Activated CD8-positive, alpha-beta T cell treated with anti-CD3 and anti-CD28 coated beads for 36 hours (primary cell): Measurements from ENCODE around the gene GPSM1. TPM values are rescaled to one million over a fixed set of nuclear protein-coding genes. Genes with fewer than 3 reads are reported as not detected.

Source experiments
- ATAC-seq: fragments of 200-7000 bp; cut with Tn5 transposase; one replicate; pipeline ENCODE4 v1.10.0; 2021; ENCODE audit warnings: mild to moderate bottlenecking, moderate library complexity
- CTCF ChIA-PET: fragments of 350-600 bp; sonication (Branson Sonifier 250); formaldehyde crosslinking; loops from one replicate; lab custom pipeline; 2021; ENCODE audit warnings: antibody characterized with exemption; lab: Charles Lee
- POLR2A ChIA-PET: fragments of 350-600 bp; sonication (Branson Sonifier 250); formaldehyde crosslinking; loops from one replicate; lab custom pipeline; 2021; ENCODE audit warnings: antibody characterized with exemption; lab: Charles Lee
- DNase-seq: peaks from one replicate; pipeline ENCODE4 v3.0.0-alpha.2; 2020
- H3K27ac Mint-ChIP-seq: one replicate; pipeline ENCODE4 v1.8.0; 2021; ENCODE audit warnings: mild to moderate bottlenecking, mixed read lengths
- H3K27me3 Mint-ChIP-seq: one replicate; pipeline ENCODE4 v1.8.0; 2021; ENCODE audit warnings: mixed read lengths
- H3K36me3 Mint-ChIP-seq: one replicate; pipeline ENCODE4 v1.8.0; 2021; ENCODE audit warnings: low read depth, mixed read lengths
- H3K4me1 Mint-ChIP-seq: one replicate; pipeline ENCODE4 v1.8.0; 2021; ENCODE audit warnings: low read depth, mixed read lengths
- H3K4me3 Mint-ChIP-seq: one replicate; pipeline ENCODE4 v1.8.0; 2021; ENCODE audit warnings: mild to moderate bottlenecking, moderate library complexity, mixed read lengths
- H3K9me3 Mint-ChIP-seq: one replicate; pipeline ENCODE4 v1.8.0; 2021; ENCODE audit warnings: mixed read lengths
- intact Hi-C: fragments of 100-400 bp; cut with micrococcal nuclease; formaldehyde crosslinking; loops from one replicate; pipeline ENCODE4 v1.10.0; 2022
- total RNA-seq, 2 experiments: library from RNA; stranded (reverse); gene quantifications; one replicate each; pipeline ENCODE4 v1.2.3, GENCODE V29; 2021
- TF ChIP-seq, protein P1 (sequence below): fragments of 200-600 bp; IDR thresholded peaks from one replicate; pipeline ENCODE4 v1.8.0; 2022; ENCODE audit warnings: antibody characterized with exemption, mild to moderate bottlenecking

Gene GPSM1
- total RNA-seq, 2 experiments from 2014 or later = 8.8 to 10.0 TPM

DNA sequence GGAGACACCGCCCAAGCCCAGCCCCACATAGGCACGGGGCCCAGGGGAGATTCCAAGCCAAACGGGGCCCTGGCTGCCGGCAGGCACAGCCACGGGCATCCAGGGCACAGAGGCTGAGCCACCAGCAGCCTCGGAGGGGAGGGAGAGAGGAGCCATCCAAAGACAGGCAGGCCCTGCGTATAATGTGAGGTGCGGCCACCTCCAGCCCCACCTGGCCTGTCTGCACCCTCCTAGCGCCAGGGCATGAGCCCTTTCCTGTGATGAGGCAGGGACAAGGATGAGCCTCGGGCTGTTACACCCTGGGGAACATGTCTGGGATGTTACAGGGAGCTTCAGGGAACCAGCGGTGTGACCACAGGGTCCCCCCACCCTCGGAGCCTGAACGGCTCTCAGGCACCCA is 22.4 kb upstream of the GPSM1 start:
- ChIA-PET CTCF (no interaction called here), POLR2A (no interaction called here)
- Mint-ChIP-seq H3K27me3 (peaks cover 5% of the 10 kb centered on the region), H3K4me3 (no peak overlapping the region), H3K27ac (no peak overlapping the region), H3K9me3 (no peaks in the 10 kb centered on the region), H3K4me1 (peaks cover 5% of the 10 kb centered on the region), H3K36me3 (no peaks in the 10 kb centered on the region)
- DNase-seq (no peak), ATAC-seq (no peak)
- intact Hi-C loops = no loop called here
- TF ChIP-seq, protein P1, sequence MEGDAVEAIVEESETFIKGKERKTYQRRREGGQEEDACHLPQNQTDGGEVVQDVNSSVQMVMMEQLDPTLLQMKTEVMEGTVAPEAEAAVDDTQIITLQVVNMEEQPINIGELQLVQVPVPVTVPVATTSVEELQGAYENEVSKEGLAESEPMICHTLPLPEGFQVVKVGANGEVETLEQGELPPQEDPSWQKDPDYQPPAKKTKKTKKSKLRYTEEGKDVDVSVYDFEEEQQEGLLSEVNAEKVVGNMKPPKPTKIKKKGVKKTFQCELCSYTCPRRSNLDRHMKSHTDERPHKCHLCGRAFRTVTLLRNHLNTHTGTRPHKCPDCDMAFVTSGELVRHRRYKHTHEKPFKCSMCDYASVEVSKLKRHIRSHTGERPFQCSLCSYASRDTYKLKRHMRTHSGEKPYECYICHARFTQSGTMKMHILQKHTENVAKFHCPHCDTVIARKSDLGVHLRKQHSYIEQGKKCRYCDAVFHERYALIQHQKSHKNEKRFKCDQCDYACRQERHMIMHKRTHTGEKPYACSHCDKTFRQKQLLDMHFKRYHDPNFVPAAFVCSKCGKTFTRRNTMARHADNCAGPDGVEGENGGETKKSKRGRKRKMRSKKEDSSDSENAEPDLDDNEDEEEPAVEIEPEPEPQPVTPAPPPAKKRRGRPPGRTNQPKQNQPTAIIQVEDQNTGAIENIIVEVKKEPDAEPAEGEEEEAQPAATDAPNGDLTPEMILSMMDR = no peak

DNA sequence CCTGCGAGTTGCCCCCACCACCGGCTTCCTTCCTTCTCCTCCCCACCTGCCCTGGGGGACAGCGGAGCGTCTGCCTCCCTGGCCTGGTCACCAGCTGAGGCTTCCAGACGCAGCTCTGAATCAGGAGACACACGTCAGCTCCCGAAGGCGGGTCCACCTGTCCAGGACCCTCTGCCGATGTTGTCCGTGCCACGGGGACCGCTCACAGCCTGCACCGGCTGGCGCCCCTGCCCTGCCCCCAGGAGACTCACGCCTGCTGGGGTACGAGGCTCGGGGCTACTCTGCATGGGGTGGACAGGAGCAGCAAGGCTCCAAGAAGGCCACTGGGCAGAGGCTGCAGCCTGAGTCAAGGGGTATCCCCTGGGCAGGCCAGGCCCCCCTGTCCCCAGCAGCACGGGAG is 21.5 kb upstream of the GPSM1 start:
- POLR2A ChIA-PET = interaction anchor here (0.6 kb wide), 1 partner anchor 1297 kb away, joined by 3 read pairs; no protein-coding TSS in a partner anchor
- CTCF ChIA-PET = no interaction called here
- no peak for ATAC-seq
- intact Hi-C loops = no loop called here
- TF ChIP-seq, protein P1 = no peak
- Mint-ChIP-seq H3K4me1 (peaks cover 5% of the 10 kb centered on the region), H3K9me3 (no peaks in the 10 kb centered on the region), H3K4me3 (no peak overlapping the region), H3K27ac (no peak overlapping the region), H3K36me3 (no peaks in the 10 kb centered on the region), H3K27me3 (peaks cover 5% of the 10 kb centered on the region)
- no peak for DNase-seq

DNA sequence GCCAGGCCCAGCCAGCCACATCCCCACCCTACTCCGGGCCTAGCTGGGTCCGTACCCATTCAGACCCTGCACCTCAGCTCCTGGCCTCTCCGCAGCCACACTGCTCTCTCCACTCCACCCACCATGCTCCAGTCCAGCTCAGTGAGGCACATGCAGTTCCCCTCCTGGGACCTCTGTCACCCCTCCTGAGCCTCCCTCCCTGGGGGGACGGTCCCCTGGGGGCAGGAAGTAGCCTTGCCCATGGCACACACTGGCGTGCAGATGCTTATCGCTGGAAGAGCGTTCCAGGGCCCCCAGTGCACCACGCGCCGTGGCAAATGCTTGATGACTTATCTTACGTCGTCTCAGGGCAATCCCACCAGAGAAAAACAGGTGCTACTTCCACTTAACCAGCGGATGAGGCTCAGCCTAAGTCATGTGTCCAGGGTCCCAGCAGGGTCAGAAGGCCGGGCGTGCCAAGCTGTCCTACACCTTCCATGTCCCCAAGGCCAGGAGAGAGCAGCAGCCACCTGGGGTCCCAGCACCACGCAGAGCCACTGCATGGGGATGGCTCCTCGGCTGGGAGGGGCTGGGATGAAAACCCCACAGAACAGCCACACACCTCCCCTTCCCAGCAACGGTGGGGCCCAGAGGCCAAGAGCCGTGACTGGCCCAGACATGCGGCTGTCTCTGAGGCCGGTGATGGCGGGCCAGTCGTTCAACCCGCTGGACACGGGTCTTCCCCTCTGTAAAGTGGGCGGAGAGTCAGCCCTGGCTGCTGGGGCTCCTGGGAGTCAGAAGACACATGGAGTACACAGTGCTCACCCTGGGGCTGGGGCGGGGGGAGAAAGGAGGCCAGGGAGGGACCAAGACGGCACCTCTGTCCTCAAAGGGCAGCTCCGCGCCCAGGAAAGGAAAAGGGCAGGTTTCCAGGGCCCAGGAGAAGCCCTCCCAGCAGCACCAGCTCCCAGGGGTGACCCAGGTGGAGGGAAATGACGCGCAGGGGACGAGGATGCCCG is 20.8 kb upstream of the GPSM1 start:
- Mint-ChIP-seq H3K4me1 (peaks cover 5% of the 10 kb centered on the region), H3K36me3 (no peaks in the 10 kb centered on the region), H3K9me3 (no peaks in the 10 kb centered on the region), H3K27ac (no peak overlapping the region), H3K27me3 (peaks cover 5% of the 10 kb centered on the region), H3K4me3 (no peak overlapping the region)
- peak; percentile 73 for ATAC-seq
- ChIA-PET CTCF (no interaction called here), POLR2A (no interaction called here)
- TF ChIP-seq, protein P1 = no peak
- intact Hi-C loops = no loop called here
- peak; percentile 61 for DNase-seq

DNA sequence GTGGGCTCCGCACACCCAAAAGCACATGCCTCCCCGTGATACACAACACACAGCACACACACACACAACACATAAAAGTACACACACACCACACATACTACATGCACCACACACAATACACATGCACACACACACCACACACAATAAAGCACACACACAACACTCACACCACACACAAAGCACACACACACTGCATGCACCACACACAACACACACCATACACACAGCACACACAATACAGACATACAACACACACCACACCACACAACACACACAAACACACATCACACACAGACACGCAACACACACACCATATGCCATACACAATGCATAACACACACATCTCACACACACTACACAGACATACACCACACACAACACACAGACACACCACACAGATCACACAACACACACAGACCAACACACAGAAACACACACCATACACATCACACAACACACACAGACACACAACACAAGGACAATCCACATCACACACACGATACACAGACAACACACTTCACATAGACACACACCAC is 20.1 kb upstream of the GPSM1 start:
- Mint-ChIP-seq H3K4me3 (no peak overlapping the region), H3K4me1 (peaks cover 5% of the 10 kb centered on the region)

More for the DNA sequence above, 20.1 kb upstream of the GPSM1 start:
- ChIA-PET CTCF (no interaction called here), POLR2A (no interaction called here)
- no peaks in the 10 kb centered on the region for H3K9me3 Mint-ChIP-seq
- DNase-seq = no peak
- intact Hi-C loops = no loop called here
- no peak for ATAC-seq
- no peaks in the 10 kb centered on the region for H3K36me3 Mint-ChIP-seq
- no peak overlapping the region for H3K27ac Mint-ChIP-seq
- H3K27me3 Mint-ChIP-seq = peaks cover 5% of the 10 kb centered on the region
- TF ChIP-seq, protein P1 = no peak
